GM18861 (cell line): ENCODE data around the gene TIA1.
"Not testable (repeated sequence)": the region's sequence is repeated elsewhere in the genome, so short reads cannot be mapped to it uniquely, and the experiment has no call there.

Experiments used
- ATAC-seq: cut with Tn5 transposase; IDR thresholded peaks from one replicate; pipeline ENCODE4 v1.9.1; 2021; ENCODE audit not compliant: unreplicated experiment

TIA1 gene

GRCh38 chr2:70223305-70223704, 25.1 kb downstream of the TIA1 start:
- not testable (repeated sequence) for ATAC-seq

DNA sequence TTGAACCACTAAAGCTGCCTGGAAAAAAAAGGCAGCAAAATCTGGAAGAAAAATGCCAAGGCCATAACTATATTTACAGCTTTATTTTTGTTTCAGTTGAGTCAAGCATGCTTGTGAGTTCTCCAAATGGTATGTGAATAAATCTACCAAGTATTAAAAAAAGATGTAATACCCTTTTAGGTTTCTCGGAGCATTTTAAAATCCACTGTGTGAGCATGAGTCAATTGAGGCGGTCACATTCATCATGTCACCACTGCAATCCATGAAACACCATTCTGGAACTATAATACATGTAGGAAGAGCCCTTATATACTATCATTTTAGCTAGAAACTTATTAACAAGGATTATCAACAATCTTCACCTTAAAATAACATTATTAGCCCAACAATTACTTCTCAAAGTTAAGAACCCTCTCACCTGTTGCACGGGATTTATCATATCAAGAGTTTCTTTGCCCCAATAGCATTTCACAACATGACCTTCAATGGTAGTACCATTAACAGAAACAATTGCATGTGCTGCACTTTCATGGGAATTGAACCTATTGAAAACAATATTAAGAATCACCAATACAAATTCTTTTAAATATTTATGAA, 33.4 kb downstream of the TIA1 start:
- no peak for ATAC-seq

GRCh38 chr2:70214365-70214764, 34.1 kb downstream of the TIA1 start:
- ATAC-seq, result no peak

DNA sequence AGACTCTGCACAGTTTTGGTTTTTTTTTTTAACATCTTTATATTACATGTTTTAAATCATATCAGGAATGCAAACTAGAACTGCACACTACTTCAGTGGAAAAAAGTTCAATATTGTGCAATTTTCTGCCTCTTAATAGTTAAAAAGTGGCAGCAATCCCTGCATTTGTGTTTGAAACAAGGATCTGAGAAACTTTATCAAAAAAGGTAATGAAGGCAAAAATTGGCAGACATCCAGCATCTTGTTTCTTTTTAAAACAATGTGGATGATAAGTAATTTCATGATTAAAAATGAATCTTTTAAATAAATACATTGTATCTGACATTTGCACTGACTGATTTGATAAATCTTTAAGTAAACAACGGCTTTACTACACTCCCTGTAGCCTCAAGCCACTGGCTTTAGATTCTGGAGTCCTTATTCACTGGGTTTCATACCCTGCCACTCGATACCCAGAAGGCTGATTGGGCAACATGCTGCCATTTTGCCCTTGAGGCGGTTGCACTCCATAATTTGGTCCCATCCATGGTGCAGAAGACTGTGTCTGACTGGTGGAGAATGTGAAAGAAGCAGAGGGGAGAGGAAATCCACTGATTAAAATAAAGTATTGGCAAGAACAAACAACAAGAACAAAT, 36.0 kb downstream of the TIA1 start:
- no peak for ATAC-seq

GRCh38 chr2:70211595-70211994, 36.8 kb downstream of the TIA1 start:
- ATAC-seq, result no peak

DNA sequence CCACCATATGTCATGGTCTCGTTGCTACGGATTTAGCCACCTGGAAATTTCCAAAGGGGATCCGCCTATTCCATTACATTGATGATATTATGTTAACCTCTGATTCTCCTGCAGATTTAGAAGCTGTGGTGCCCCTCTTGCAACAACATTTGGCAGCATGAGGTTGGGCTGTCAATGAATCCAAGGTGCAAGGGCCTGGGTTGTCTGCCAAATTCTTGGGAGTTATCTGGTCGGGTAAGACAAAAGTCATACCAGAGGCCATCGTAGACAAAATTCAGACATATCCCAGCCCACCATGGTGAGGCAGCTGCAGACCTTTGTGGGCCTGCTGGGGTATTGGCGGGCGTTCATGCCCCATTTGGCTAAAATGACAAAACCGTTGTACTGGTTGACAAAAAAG, 44.0 kb downstream of the TIA1 start:
- ATAC-seq, result no peak

GRCh38 chr2:70203086-70203485, 45.3 kb downstream of the TIA1 start:
- ATAC-seq, result no peak

DNA sequence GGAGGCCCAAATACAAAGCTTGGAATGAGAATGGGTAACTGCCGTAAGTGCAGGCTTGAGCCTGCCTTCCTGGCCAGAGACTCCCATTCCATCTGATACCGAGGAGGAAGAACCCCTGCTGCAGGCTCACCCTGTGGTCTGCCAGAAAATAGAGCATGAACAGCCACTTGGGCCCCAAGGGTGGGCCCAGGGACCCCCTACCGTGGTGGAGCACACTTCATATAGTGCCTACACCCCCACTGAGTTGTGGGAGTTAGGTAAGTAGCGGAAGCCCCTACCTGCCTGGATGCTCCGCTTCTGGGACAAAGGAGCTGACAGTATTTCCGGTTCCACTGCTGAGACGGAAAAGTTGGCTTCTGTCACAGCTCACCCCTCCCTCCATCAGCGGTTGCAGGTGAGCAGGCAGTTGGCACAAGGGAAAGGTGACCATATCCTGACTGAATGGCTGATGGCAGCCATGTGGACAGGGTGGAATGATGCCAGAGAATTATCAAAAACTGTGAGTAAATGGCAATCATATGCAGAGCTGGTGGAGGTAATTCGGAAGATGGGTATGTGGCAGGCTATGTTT, 46.1 kb downstream of the TIA1 start:
- no peak for ATAC-seq

- no peak for ATAC-seq
Measured at GRCh38 chr2:70201831-70202230, 46.6 kb downstream of the TIA1 start.

DNA sequence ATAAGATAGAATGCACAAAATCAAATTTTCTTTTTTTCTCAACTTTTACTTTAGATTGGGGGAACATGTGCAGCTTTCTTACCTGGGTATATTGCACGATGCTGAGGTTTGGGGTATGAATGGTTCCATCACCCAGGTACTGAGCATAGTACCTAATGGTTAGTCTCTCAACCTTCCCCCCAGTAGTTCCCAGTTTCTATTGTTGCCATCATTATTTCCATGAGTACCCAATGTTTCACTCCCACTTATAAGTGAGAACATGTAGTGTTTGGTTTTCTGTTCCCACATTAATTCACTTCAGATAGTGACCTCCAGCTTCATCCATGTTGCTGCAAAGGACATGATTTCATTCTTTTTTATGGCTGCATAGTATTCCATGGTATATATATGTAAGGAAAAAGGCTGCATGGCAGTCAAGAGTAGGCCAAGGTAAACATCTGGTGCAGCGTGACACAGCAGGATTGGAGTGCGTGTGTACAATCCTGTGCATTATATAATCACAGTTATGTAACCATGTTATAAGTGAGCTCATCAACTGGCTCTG, 47.1 kb downstream of the TIA1 start:
- ATAC-seq, result no peak

GRCh38 chr2:70199320-70199864, 49.0 kb downstream of the TIA1 start:
- no peak for ATAC-seq

DNA sequence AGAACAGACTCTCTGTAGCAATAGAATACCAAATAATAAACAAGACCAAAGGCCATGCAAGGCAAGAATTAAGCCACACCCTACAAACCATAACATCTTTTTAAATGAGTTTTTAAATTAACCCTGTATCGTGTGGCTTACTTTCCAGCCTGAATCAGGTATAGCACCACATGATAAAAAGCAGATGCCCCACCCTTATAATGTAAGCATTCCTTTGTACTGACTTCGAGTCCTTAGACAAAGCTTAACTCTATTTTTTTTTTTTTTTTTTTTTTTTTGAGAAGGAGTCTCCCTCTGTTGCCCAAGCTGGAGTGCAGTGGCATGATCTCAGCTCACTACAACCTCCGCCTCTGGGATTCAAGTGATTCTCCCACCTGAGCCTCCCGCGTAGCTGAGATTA, 55.9 kb downstream of the TIA1 start:
- ATAC-seq, result no peak

- no peak for ATAC-seq
Measured at GRCh38 chr2:70191244-70191735, 57.1 kb downstream of the TIA1 start.

- ATAC-seq, result peak; percentile 82
Measured at GRCh38 chr2:70190418-70191243, 57.8 kb downstream of the TIA1 start, which contains the start of gene C2orf42. Gene C2orf42, minus strand, starts transcription at chr2:70191019. Its CDS starts 9,034 bp downstream, at chr2:70181985.

- no peak for ATAC-seq
Measured at GRCh38 chr2:70188460-70188859, 60.0 kb downstream of the TIA1 start.

DNA sequence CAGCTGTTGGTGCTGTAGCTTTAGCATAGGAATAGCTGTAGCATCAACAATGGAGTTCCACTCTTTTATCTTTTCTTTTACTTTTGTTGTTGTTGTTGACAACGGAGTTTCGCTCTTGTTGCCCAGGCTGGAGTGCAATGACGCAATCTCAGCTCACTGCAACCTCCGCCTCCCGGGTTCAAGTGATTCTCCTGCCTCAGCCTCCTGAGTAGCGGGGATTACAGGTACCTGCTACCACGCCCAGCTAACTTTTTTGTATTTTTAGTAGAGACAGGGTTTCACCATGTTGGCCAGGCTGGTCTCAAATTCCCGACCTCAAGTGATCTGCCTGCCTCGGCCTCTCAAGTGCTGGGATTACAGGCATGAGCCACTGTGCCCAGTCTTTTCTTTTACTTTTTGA, 61.3 kb downstream of the TIA1 start:
- ATAC-seq, result not testable (repeated sequence)

- ATAC-seq, result no peak
Measured at GRCh38 chr2:70182689-70183088, 65.7 kb downstream of the TIA1 start.

DNA sequence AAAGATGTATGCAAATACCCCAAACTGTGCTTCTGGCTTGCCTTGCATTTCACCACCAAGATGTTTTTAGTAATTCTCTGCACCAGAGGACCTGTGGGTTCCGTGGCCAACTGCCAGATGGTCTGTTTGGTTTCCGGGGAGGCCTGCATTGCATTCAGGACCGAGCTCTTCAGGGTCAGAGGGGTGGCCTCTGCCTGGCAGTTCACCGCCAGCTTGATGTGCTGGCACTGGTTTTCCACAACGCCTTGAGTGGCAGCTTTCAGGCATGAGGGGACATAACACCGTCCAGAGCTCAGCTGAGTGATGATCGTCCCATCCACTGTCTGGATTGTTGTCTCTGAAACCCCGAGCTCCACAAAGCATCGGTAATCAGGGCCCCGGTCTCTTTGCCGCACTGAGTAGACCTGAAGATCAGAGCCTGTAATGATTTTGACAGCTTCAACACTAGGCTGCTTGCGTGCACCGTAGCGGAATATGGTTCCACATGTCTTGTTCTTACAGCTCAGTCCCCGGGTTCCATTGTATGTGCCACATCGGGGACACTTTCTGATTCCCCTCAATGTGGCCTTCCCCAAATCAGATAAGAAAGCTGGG, 67.0 kb downstream of the TIA1 start:
- peak; percentile 78 for ATAC-seq

DNA sequence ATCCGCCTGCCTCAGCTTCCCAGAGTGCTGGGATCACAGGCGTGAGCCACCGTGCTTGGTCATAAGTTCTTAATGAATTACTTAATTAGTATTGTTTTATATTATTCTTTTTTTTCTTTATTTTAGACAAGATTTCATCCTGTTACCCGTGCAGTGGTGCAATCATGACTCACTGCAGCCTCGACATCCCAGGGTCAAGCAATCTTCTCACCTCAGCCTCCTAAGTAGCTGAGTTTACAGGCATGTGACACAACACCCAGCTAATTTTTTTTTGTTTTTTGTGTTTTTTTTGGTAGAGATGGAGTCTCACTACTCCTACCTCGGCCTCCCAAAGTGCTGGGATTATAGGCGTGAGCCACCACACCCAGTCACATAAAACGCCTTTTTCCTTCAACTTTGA, 74.9 kb downstream of the TIA1 start:
- ATAC-seq, result no peak

DNA sequence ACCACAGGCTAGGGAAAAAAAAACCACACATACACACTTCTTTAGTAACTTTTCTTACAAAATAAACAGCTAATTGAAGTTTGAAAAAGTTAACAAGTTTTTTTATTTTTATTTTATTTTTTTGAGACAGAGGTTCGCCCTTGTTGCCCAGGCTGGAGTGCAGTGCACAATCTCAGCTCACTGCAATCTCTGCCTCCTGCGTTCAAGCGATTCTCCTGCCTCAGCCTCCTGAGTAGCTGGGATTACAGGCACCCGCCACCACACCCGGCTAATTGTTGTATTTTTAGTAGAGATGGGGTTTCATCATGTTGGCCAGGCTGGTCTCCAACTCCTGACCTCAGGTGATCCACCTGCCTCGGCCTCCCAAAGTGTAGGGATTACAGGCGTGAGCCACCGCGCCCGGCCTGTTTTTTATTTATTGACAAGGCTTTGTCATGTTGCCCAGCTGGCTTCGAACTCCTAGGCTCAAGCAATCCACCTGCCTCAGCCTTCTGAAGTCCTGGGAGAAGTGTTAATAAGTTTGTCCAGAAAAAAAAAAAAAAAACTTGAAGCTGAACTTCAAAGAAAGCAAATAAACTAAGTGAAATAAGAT, 78.7 kb downstream of the TIA1 start:
- ATAC-seq, result not testable (repeated sequence)
